Measurements from ENCODE around the gene GRID1. TPM values are rescaled to one million over a fixed set of nuclear protein-coding genes. Genes with fewer than 3 reads are reported as not detected.

GRID1 gene
- total and polyA plus RNA-seq, 2 experiments from 2014 or later: not detected

DNA sequence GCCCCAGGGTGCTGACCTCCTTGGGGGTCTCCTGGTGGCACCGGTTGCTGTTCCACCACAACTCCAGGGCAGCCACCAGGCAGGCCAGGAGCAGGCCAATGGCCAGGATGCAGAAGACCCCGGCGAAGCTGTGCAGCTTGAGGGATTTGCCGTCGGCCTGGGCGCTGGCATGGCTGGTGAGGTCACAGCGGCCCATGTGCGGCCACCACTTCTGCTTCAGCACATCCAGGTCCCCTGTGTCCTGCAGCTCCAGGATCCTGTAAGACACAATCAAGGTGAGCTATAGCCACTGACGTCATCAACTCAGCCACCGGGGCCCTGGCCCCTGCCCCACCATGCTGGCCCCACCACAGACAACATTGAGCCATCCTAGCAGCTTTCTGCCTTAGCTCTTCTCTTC lies 753.2 kb downstream of the GRID1 start:
- Histone ChIP-seq H3K79me2 (ENCODE audit: insufficient read depth) (no peaks in the 10 kb centered on the region), H3K4me2 (ENCODE audit: unreplicated experiment) (no peak overlapping the region), H3K27me3 (replicated peaks; ENCODE audit: insufficient read depth) (no peaks in the 10 kb centered on the region), H3K4me3 (no peak overlapping the region), H3K36me3 (ENCODE audit: low read depth) (no peaks in the 10 kb centered on the region), H2AFZ (no peak overlapping the region), H3F3A (ENCODE audit: insufficient read depth) (no peaks in the 10 kb centered on the region), H3K9ac (no peak overlapping the region), H3K9me2 (ENCODE audit: insufficient read depth) (no peaks in the 10 kb centered on the region), H3K4me1 (ENCODE audit: insufficient read depth) (no peaks in the 10 kb centered on the region), H3K9me3 (ENCODE audit: low read depth) (no peaks in the 10 kb centered on the region), H3K27ac (no peak overlapping the region), H4K20me1 (ENCODE audit: insufficient read depth) (no peaks in the 10 kb centered on the region)
- no peak for DNase-seq
- TF ChIP-seq EZH2 (IDR thresholded peaks at IDR 0.05; ENCODE audit: insufficient read depth, poor library complexity, severe bottlenecking) (no peak), EZH2phosphoT487 (IDR thresholded peaks at IDR 0.05; ENCODE audit: insufficient read depth, low read depth) (no peak)
- WGBS, 2 experiments (ENCODE audit: low coverage in 1 of 2, low lambda C conversion rate in 2 of 2, missing lambda C conversion rate in 2 of 2): 53 to 62% methylated on average over 8 to 10 of the region's 10 CpGs
- in situ Hi-C loops (cut with MboI): no loop called here

DNA sequence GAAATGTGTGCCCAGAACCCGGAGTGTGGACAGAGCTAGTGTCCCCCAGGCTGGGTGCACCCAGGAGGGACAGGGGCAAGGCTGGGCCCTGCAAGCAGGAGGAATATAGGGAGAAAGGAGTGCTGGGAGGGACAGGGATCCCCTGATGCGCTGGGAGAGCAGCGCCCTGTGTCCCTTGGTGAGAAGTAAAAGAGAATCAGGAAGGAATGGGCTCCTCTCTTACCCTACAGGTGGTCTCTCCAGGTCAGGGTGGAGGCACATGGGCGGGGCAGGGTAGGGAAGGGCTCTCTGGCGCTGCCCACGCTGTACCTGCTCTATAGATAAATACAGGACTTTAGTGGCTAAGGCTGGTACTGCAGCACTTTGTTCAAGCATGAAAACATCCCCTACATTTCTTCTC lies 753.8 kb downstream of the GRID1 start:
- no peak overlapping the region for H3K4me2 ChIP-seq (ENCODE audit: unreplicated experiment)
- no peaks in the 10 kb centered on the region for H3K79me2 ChIP-seq (ENCODE audit: insufficient read depth)
- no peaks in the 10 kb centered on the region for H3K27me3 ChIP-seq (replicated peaks; ENCODE audit: insufficient read depth)
- no peak overlapping the region for H3K4me3 ChIP-seq
- in situ Hi-C loops (cut with MboI): no loop called here
- no peak for TF ChIP-seq EZH2 (IDR thresholded peaks at IDR 0.05; ENCODE audit: insufficient read depth, poor library complexity, severe bottlenecking)
- TF ChIP-seq EZH2phosphoT487 (IDR thresholded peaks at IDR 0.05; ENCODE audit: insufficient read depth, low read depth): no peak
- no peaks in the 10 kb centered on the region for H3K4me1 ChIP-seq (ENCODE audit: insufficient read depth)
- H3F3A ChIP-seq (ENCODE audit: insufficient read depth): no peaks in the 10 kb centered on the region
- no peaks in the 10 kb centered on the region for H3K9me2 ChIP-seq (ENCODE audit: insufficient read depth)
- no peak overlapping the region for H3K9ac ChIP-seq
- H3K36me3 ChIP-seq (ENCODE audit: low read depth): no peaks in the 10 kb centered on the region
- no peaks in the 10 kb centered on the region for H3K9me3 ChIP-seq (ENCODE audit: low read depth)
- H3K27ac ChIP-seq: no peak overlapping the region
- H2AFZ ChIP-seq: no peak overlapping the region
- 11 to 24% methylated on average over 6 of the region's 6 CpGs for WGBS, 2 experiments (ENCODE audit: low coverage in 1 of 2, low lambda C conversion rate in 2 of 2, missing lambda C conversion rate in 2 of 2)
- no peak for DNase-seq
- no peaks in the 10 kb centered on the region for H4K20me1 ChIP-seq (ENCODE audit: insufficient read depth)

DNA sequence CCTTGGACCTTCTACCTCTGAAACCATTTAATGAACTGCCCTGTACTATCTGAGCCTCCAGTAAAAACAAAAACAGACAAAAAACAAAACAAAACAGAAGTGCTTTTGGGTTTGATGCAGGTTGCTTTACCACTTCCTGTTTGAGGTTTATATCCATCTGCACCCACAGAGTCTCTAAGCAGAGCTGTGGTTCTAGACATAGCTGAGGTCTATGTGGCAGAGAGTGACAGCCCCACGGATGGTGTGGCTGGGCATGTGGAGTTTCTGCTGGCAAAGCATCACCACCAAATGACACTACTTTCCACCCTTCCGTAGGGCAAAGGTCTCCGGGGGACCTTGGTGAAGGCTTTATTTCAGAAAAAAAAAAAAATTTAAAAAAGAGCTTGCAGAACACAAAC lies 754.2 kb downstream of the GRID1 start:
- no peak for TF ChIP-seq EZH2 (IDR thresholded peaks at IDR 0.05; ENCODE audit: insufficient read depth, poor library complexity, severe bottlenecking)
- no peak for TF ChIP-seq EZH2phosphoT487 (IDR thresholded peaks at IDR 0.05; ENCODE audit: insufficient read depth, low read depth)
- H3K4me1 ChIP-seq (ENCODE audit: insufficient read depth): no peaks in the 10 kb centered on the region
- 41 to 44% methylated on average over 3 of the region's 3 CpGs for WGBS, 2 experiments (ENCODE audit: low coverage in 1 of 2, low lambda C conversion rate in 2 of 2, missing lambda C conversion rate in 2 of 2)
- no peaks in the 10 kb centered on the region for H3K9me3 ChIP-seq (ENCODE audit: low read depth)
- no peak overlapping the region for H3K27ac ChIP-seq
- no peak overlapping the region for H2AFZ ChIP-seq
- H3K9me2 ChIP-seq (ENCODE audit: insufficient read depth): no peaks in the 10 kb centered on the region
- no peaks in the 10 kb centered on the region for H3K36me3 ChIP-seq (ENCODE audit: low read depth)
- H3K4me3 ChIP-seq: no peak overlapping the region
- H4K20me1 ChIP-seq (ENCODE audit: insufficient read depth): no peaks in the 10 kb centered on the region
- DNase-seq: no peak
- no peaks in the 10 kb centered on the region for H3K79me2 ChIP-seq (ENCODE audit: insufficient read depth)
- no peak overlapping the region for H3K9ac ChIP-seq
- no peaks in the 10 kb centered on the region for H3F3A ChIP-seq (ENCODE audit: insufficient read depth)
- in situ Hi-C loops (cut with MboI): no loop called here
- no peak overlapping the region for H3K4me2 ChIP-seq (ENCODE audit: unreplicated experiment)
- H3K27me3 ChIP-seq (replicated peaks; ENCODE audit: insufficient read depth): no peaks in the 10 kb centered on the region

DNA sequence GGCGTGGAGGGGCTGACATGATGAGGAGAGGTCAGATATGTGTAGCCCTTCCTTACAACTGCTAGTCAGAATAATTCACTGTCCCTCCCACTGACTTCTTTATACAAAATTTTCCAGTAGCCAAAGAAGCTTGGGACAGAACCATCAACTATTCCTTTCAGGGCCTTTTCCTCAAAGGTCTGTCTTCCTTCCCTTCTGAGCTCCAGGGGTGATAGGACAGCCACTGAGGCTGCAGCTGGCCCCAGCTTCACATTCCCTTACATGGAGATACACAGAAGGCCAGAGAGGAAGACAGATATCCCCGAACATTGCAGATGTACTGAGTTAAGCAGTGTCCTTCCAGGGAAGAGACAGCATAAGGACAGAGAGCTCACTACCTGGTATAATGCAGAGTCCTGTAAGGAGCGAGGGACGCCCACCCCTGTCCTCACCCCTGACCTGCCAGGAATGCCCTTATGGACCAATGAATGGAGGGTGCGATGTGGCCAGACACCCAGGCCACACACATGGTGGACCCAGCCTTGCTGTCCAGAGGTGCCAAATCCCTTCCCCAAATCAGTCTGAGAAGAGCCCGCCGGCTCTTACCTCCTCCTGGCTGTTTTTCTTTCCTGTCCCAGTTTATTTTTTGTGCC lies 754.7 kb downstream of the GRID1 start:
- Histone ChIP-seq H3F3A (ENCODE audit: insufficient read depth) (no peaks in the 10 kb centered on the region), H2AFZ (no peak overlapping the region), H4K20me1 (ENCODE audit: insufficient read depth) (no peaks in the 10 kb centered on the region), H3K27me3 (replicated peaks; ENCODE audit: insufficient read depth) (no peaks in the 10 kb centered on the region), H3K79me2 (ENCODE audit: insufficient read depth) (no peaks in the 10 kb centered on the region), H3K4me3 (no peak overlapping the region), H3K4me1 (ENCODE audit: insufficient read depth) (no peaks in the 10 kb centered on the region), H3K4me2 (ENCODE audit: unreplicated experiment) (no peak overlapping the region), H3K9me2 (ENCODE audit: insufficient read depth) (no peaks in the 10 kb centered on the region), H3K9ac (no peak overlapping the region), H3K27ac (no peak overlapping the region), H3K9me3 (ENCODE audit: low read depth) (no peaks in the 10 kb centered on the region), H3K36me3 (ENCODE audit: low read depth) (no peaks in the 10 kb centered on the region)
- no peak for TF ChIP-seq EZH2 (IDR thresholded peaks at IDR 0.05; ENCODE audit: insufficient read depth, poor library complexity, severe bottlenecking)
- TF ChIP-seq EZH2phosphoT487 (IDR thresholded peaks at IDR 0.05; ENCODE audit: insufficient read depth, low read depth): no peak
- DNase-seq: no peak
- 37 to 41% methylated on average over 7 of the region's 7 CpGs for WGBS, 2 experiments (ENCODE audit: low coverage in 1 of 2, low lambda C conversion rate in 2 of 2, missing lambda C conversion rate in 2 of 2)
- in situ Hi-C loops (cut with MboI): no loop called here
